ENCODE measurements around the gene MPZL2. TPM values are rescaled to one million over a fixed set of nuclear protein-coding genes. Genes with fewer than 3 reads are reported as not detected.

Gene MPZL2
- total and polyA plus RNA-seq, 9 donors = 0.40 to 6.9 (median 0.88) TPM

- H3K27ac ChIP-seq (ENCODE audit: low read length) = no peak overlapping the region
- no peaks in the 10 kb centered on the region for H3K4me1 ChIP-seq (ENCODE audit: control insufficient read depth, insufficient read depth, low read length)
- H3K9me3 ChIP-seq (replicated peaks; ENCODE audit: control insufficient read depth, low read depth, low read length) = no peaks in the 10 kb centered on the region
- 64% methylated on average over 3 of the region's 3 CpGs for WGBS (ENCODE audit: insufficient coverage)
- no peak overlapping the region for H3K4me3 ChIP-seq (ENCODE audit: low read length)
- peaks cover 33% of the 10 kb centered on the region for H3K27me3 ChIP-seq (ENCODE audit: control insufficient read depth, insufficient read depth, low read length)
- no peaks in the 10 kb centered on the region for H3K36me3 ChIP-seq (ENCODE audit: control insufficient read depth, insufficient read depth, low read length)
- DNase-seq = no peak
These were observed 19.9 kb downstream of the MPZL2 start for GRCh38 chr11:118243993-118244762.

GRCh38 chr11:118243161-118243560 is 20.9 kb downstream of the MPZL2 start:
- Histone ChIP-seq H3K36me3 (ENCODE audit: control insufficient read depth, insufficient read depth, low read length) (no peaks in the 10 kb centered on the region), H3K27ac (ENCODE audit: low read length) (no peak overlapping the region), H3K27me3 (ENCODE audit: control insufficient read depth, insufficient read depth, low read length) (peaks cover 31% of the 10 kb centered on the region), H3K9me3 (replicated peaks; ENCODE audit: control insufficient read depth, low read depth, low read length) (no peaks in the 10 kb centered on the region), H3K4me3 (ENCODE audit: low read length) (no peak overlapping the region), H3K4me1 (ENCODE audit: control insufficient read depth, insufficient read depth, low read length) (no peaks in the 10 kb centered on the region)
- 67% methylated on average over 7 of the region's 8 CpGs for WGBS (ENCODE audit: insufficient coverage)
- DNase-seq = no peak

DNA sequence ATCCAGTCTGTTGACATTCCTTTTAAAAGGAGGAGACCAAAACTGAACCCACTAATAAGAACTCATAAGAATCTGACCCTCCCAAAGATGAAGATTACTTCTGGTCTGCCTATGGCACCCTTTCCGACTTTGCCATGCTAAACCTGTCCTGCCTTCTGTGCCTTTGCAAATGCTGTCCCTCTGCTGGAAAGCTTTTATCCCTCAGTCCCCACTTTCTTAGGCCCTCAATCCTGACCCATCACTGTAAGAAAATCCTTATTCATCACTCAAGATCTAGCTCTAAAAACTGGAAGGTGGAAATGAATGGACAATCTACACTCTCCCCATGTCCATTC is 22.4 kb downstream of the MPZL2 start:
- H3K27me3 ChIP-seq (ENCODE audit: control insufficient read depth, insufficient read depth, low read length) = peaks cover 21% of the 10 kb centered on the region
- no peak overlapping the region for H3K27ac ChIP-seq (ENCODE audit: low read length)
- H3K4me3 ChIP-seq (ENCODE audit: low read length) = no peak overlapping the region
- WGBS (ENCODE audit: insufficient coverage) = 75% methylated on average over 1 of the region's 1 CpG
- no peak for DNase-seq
- no peaks in the 10 kb centered on the region for H3K36me3 ChIP-seq (ENCODE audit: control insufficient read depth, insufficient read depth, low read length)
- H3K4me1 ChIP-seq (ENCODE audit: control insufficient read depth, insufficient read depth, low read length) = no peaks in the 10 kb centered on the region
- H3K9me3 ChIP-seq (replicated peaks; ENCODE audit: control insufficient read depth, low read depth, low read length) = no peaks in the 10 kb centered on the region

- 62% methylated on average over 5 of the region's 9 CpGs for whole genome bisulfite sequencing (ENCODE audit: insufficient coverage)
- Histone ChIP-seq H3K36me3 (ENCODE audit: control insufficient read depth, insufficient read depth, low read length) (no peaks in the 10 kb centered on the region), H3K4me1 (ENCODE audit: control insufficient read depth, insufficient read depth, low read length) (no peaks in the 10 kb centered on the region), H3K27me3 (ENCODE audit: control insufficient read depth, insufficient read depth, low read length) (peaks cover 19% of the 10 kb centered on the region), H3K4me3 (ENCODE audit: low read length) (no peak overlapping the region), H3K9me3 (replicated peaks; ENCODE audit: control insufficient read depth, low read depth, low read length) (no peaks in the 10 kb centered on the region), H3K27ac (ENCODE audit: low read length) (peak overlapping the region; percentile 17)
- peak; percentile 26 for DNase-seq
These were observed 22.9 kb downstream of the MPZL2 start for GRCh38 chr11:118240999-118241763.

DNA sequence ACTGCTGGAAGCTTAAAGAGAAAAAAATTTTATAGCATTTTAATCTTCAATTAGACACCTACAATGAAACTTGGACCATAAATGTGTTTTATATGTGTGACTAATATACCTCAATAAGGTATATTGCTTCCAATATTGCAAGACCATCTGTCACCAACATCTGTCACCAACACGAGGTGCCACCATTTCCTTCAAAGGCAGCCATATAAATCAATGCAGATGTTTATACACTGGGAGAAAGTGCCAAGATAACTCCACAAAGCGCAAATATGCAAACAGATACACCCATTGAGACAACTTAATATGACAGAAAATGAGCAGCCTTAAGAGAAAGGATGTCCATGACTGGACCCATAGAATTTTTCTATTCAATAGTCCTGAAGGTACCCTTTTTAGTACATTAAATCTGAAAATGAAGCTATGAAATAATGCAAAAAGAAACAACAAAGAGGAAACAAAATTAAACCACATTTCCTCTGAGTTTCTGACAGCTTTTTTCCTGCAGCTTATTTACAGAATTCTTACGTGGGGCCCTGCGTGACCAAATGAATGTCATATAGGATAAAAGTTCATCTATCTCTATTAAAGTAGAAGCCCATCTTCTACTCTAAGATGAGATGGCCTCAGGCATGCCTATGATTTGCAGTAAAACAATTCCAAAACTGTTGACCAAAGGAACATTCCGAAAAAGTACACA is 24.4 kb downstream of the MPZL2 start:
- peaks cover 22% of the 10 kb centered on the region for H3K27me3 ChIP-seq (ENCODE audit: control insufficient read depth, insufficient read depth, low read length)
- no peak overlapping the region for H3K4me3 ChIP-seq (ENCODE audit: low read length)
- H3K9me3 ChIP-seq (replicated peaks; ENCODE audit: control insufficient read depth, low read depth, low read length) = no peaks in the 10 kb centered on the region
- no peaks in the 10 kb centered on the region for H3K36me3 ChIP-seq (ENCODE audit: control insufficient read depth, insufficient read depth, low read length)
- H3K4me1 ChIP-seq (ENCODE audit: control insufficient read depth, insufficient read depth, low read length) = no peaks in the 10 kb centered on the region
- DNase-seq = no peak
- WGBS (ENCODE audit: insufficient coverage) = no CpG with 5 or more reads among the region's 5 CpGs
- H3K27ac ChIP-seq (ENCODE audit: low read length) = no peak overlapping the region

- peaks cover 22% of the 10 kb centered on the region for H3K27me3 ChIP-seq (ENCODE audit: control insufficient read depth, insufficient read depth, low read length)
- no peak for DNase-seq
- H3K4me3 ChIP-seq (ENCODE audit: low read length) = no peak overlapping the region
- H3K27ac ChIP-seq (ENCODE audit: low read length) = no peak overlapping the region
- H3K36me3 ChIP-seq (ENCODE audit: control insufficient read depth, insufficient read depth, low read length) = no peaks in the 10 kb centered on the region
- no peaks in the 10 kb centered on the region for H3K4me1 ChIP-seq (ENCODE audit: control insufficient read depth, insufficient read depth, low read length)
- no CpG with 5 or more reads among the region's 1 CpG for WGBS (ENCODE audit: insufficient coverage)
- no peaks in the 10 kb centered on the region for H3K9me3 ChIP-seq (replicated peaks; ENCODE audit: control insufficient read depth, low read depth, low read length)
These were observed 25.2 kb downstream of the MPZL2 start for GRCh38 chr11:118238929-118239328.

DNA sequence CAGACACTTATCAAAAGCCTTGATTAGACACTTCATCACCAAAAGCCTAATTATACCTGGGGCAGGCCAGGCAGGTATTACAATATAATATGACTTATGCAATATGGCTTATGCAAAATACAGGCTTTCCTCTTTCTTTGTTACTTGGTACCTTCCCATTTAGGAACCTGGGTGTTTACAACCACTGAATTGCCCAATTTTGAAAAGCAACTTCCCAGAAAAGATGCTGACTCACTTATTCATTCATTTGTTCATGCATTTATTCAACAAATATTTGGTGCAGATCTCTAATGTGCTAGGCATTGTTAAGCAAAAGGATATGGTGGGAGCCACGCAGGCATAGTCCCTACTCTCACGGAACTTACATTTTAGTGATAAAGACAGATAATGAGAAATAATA is 25.7 kb downstream of the MPZL2 start:
- H3K4me1 ChIP-seq (ENCODE audit: control insufficient read depth, insufficient read depth, low read length) = no peaks in the 10 kb centered on the region
- H3K27ac ChIP-seq (ENCODE audit: low read length) = no peak overlapping the region
- WGBS (ENCODE audit: insufficient coverage) = no CpG with 5 or more reads among the region's 2 CpGs
- no peaks in the 10 kb centered on the region for H3K9me3 ChIP-seq (replicated peaks; ENCODE audit: control insufficient read depth, low read depth, low read length)
- peaks cover 22% of the 10 kb centered on the region for H3K27me3 ChIP-seq (ENCODE audit: control insufficient read depth, insufficient read depth, low read length)
- no peaks in the 10 kb centered on the region for H3K36me3 ChIP-seq (ENCODE audit: control insufficient read depth, insufficient read depth, low read length)
- no peak overlapping the region for H3K4me3 ChIP-seq (ENCODE audit: low read length)
- no peak for DNase-seq

GRCh38 chr11:118236170-118236569 is 27.9 kb downstream of the MPZL2 start:
- H3K27me3 ChIP-seq (ENCODE audit: control insufficient read depth, insufficient read depth, low read length) = peaks cover 11% of the 10 kb centered on the region
- no peaks in the 10 kb centered on the region for H3K9me3 ChIP-seq (replicated peaks; ENCODE audit: control insufficient read depth, low read depth, low read length)
- 40% methylated on average over 1 of the region's 2 CpGs for WGBS (ENCODE audit: insufficient coverage)
- no peak for DNase-seq
- no peak overlapping the region for H3K4me3 ChIP-seq (ENCODE audit: low read length)
- H3K4me1 ChIP-seq (ENCODE audit: control insufficient read depth, insufficient read depth, low read length) = no peaks in the 10 kb centered on the region
- H3K36me3 ChIP-seq (ENCODE audit: control insufficient read depth, insufficient read depth, low read length) = no peaks in the 10 kb centered on the region
- no peak overlapping the region for H3K27ac ChIP-seq (ENCODE audit: low read length)

DNA sequence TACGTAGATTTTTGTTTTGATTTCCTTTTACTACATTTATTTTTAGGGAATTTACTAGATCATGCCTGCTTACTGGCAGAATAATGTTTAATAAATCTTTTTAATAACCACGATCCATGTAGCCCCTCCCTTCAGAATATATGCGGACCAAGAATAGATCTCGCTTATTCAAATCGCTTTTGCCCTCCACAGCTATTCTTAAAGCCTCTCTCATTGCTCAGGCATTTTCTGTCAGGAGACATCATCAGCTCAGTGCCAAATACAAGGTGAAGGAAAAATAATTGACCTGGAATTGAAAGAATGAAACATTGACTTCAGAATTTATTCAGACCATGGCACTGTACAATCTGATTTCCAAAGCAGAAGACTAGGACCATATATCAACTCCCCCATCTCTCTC is 29.3 kb downstream of the MPZL2 start:
- Histone ChIP-seq H3K27me3 (ENCODE audit: control insufficient read depth, insufficient read depth, low read length) (peaks cover 7% of the 10 kb centered on the region), H3K9me3 (replicated peaks; ENCODE audit: control insufficient read depth, low read depth, low read length) (no peaks in the 10 kb centered on the region), H3K4me1 (ENCODE audit: control insufficient read depth, insufficient read depth, low read length) (no peaks in the 10 kb centered on the region), H3K4me3 (ENCODE audit: low read length) (no peak overlapping the region), H3K36me3 (ENCODE audit: control insufficient read depth, insufficient read depth, low read length) (no peaks in the 10 kb centered on the region), H3K27ac (ENCODE audit: low read length) (no peak overlapping the region)
- DNase-seq = no peak
- WGBS (ENCODE audit: insufficient coverage) = no CpG with 5 or more reads among the region's 5 CpGs

DNA sequence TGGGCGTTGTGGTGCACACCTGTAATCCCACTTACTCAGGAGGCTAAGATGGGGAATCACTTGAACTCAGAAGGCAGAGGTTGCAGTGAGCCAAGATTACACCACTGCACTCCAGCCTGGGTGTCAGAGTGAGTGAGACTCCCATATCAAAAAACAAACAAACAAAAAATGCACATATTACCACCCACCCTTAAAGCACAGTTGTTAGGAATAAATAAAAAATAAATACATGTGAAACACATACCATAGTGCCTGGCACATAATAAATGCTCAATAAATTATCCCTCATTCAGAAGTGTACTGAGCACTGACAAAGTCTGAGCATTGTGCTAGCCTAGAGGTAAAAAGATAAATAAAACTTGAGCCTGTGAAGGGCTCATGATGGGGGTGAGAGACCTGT is 30.2 kb downstream of the MPZL2 start:
- Histone ChIP-seq H3K36me3 (ENCODE audit: control insufficient read depth, insufficient read depth, low read length) (no peaks in the 10 kb centered on the region), H3K9me3 (replicated peaks; ENCODE audit: control insufficient read depth, low read depth, low read length) (no peaks in the 10 kb centered on the region), H3K27ac (ENCODE audit: low read length) (no peak overlapping the region), H3K4me1 (ENCODE audit: control insufficient read depth, insufficient read depth, low read length) (no peaks in the 10 kb centered on the region), H3K4me3 (ENCODE audit: low read length) (no peak overlapping the region), H3K27me3 (ENCODE audit: control insufficient read depth, insufficient read depth, low read length) (peaks cover 7% of the 10 kb centered on the region)
- DNase-seq = no peak
- WGBS (ENCODE audit: insufficient coverage) = no CpG with 5 or more reads among the region's 1 CpG
